GM23248 (cell line): ENCODE data around the gene XG. TPM values are rescaled to one million over a fixed set of nuclear protein-coding genes. Genes with fewer than 3 reads are reported as not detected.

ENCODE experiments used
- DNase-seq: peaks from one replicate; pipeline ENCODE4 v3.0.0-alpha.2; 2015
- H2AFZ ChIP-seq: fragments of 200-600 bp; sonication (generic); 2 replicates; pipeline ENCODE4 v1.6.1; 2016; ENCODE audit warnings: antibody characterized with exemption
- H3F3A ChIP-seq: fragments of 200-600 bp; sonication (generic); 2 replicates; pipeline ENCODE4 v1.6.1; 2016; ENCODE audit warnings: mild to moderate bottlenecking, antibody characterized with exemption, mixed run types; ENCODE audit not compliant: insufficient read depth
- H3K27ac ChIP-seq: fragments of 200-600 bp; sonication (generic); 2 replicates; pipeline ENCODE4 v1.5.1; 2016; ENCODE audit warnings: mild to moderate bottlenecking
- H3K27me3 ChIP-seq: fragments of 200-600 bp; sonication (generic); replicated peaks from 2 replicates; pipeline ENCODE4 v1.6.1; 2016; ENCODE audit warnings: mild to moderate bottlenecking; ENCODE audit not compliant: insufficient read depth
- H3K36me3 ChIP-seq: fragments of 200-600 bp; sonication (generic); 2 replicates; pipeline ENCODE4 v1.6.1; 2016; ENCODE audit warnings: low read depth, mild to moderate bottlenecking
- H3K4me1 ChIP-seq: fragments of 200-600 bp; sonication (generic); 2 replicates; pipeline ENCODE4 v1.6.1; 2016; ENCODE audit warnings: mild to moderate bottlenecking; ENCODE audit not compliant: insufficient read depth
- H3K4me2 ChIP-seq: fragments of 200-600 bp; sonication (generic); one replicate; pipeline ENCODE4 v1.6.1; 2016; ENCODE audit warnings: mild to moderate bottlenecking; ENCODE audit not compliant: unreplicated experiment
- H3K4me3 ChIP-seq: fragments of 200-600 bp; sonication (generic); 2 replicates; pipeline ENCODE4 v1.5.1; 2016; ENCODE audit warnings: mild to moderate bottlenecking
- H3K79me2 ChIP-seq: fragments of 200-600 bp; sonication (generic); 2 replicates; pipeline ENCODE4 v1.6.1; 2016; ENCODE audit warnings: mild to moderate bottlenecking; ENCODE audit not compliant: insufficient read depth
- H3K9ac ChIP-seq: fragments of 200-600 bp; sonication (generic); 2 replicates; pipeline ENCODE4 v1.6.1; 2016; ENCODE audit warnings: mild to moderate bottlenecking
- H3K9me2 ChIP-seq: fragments of 200-600 bp; sonication (generic); 2 replicates; pipeline ENCODE4 v1.6.1; 2016; ENCODE audit warnings: mixed run types, mild to moderate bottlenecking, moderate library complexity; ENCODE audit not compliant: insufficient read depth
- H3K9me3 ChIP-seq: fragments of 200-600 bp; sonication (generic); one replicate; pipeline ENCODE4 v1.6.1; 2017; ENCODE audit warnings: low read depth
- H4K20me1 ChIP-seq: fragments of 200-600 bp; sonication (generic); 2 replicates; pipeline ENCODE4 v1.6.0; 2016; ENCODE audit not compliant: insufficient read depth
- EZH2 ChIP-seq: fragments of 200-600 bp; sonication (generic); IDR thresholded peaks from 2 replicates; pipeline ENCODE4 v1.6.1; 2018; ENCODE audit warnings: antibody characterized with exemption, mild to moderate bottlenecking; ENCODE audit not compliant: insufficient read depth, poor library complexity, severe bottlenecking
- EZH2phosphoT487 ChIP-seq: fragments of 200-600 bp; sonication (generic); IDR thresholded peaks from 2 replicates; pipeline ENCODE4 v1.6.1; 2018; ENCODE audit warnings: antibody characterized with exemption, moderate library complexity, mild to moderate bottlenecking, low read depth; ENCODE audit not compliant: insufficient read depth
- WGBS, 2 experiments: methylation state at CpG; one replicate each; pipeline ENCODE4 v1.1.6; 2015 to 2017; ENCODE audit warnings: low lambda C conversion rate in 2 of 2, low coverage in 1 of 2; ENCODE audit errors: missing lambda C conversion rate in 2 of 2; 5-methylcytosine and 5-hydroxymethylcytosine counted together
- in situ Hi-C: fragments of 300-500 bp; cut with MboI; formaldehyde crosslinking; loops from 2 replicates; pipeline ENCODE4 v1.15.0; 2020
- polyA plus RNA-seq: library from polyadenylated mRNA; unstranded; fragments of >200 nt; fragmentation: Nextera tagmentation; extraction: Ambion mirVana; gene quantifications from 2 replicates; pipeline ENCODE4 v1.2.1, GENCODE V29; 2016
- total RNA-seq: library from RNA; depleted of rRNA; stranded (reverse); fragments of >200 nt; shearing (Covaris generic); gene quantifications from 2 replicates; pipeline ENCODE4 v1.2.3, GENCODE V29; 2014

Gene XG
- total and polyA plus RNA-seq, 2 experiments from 2014 or later, result 21.4 to 48.4 TPM

- H3K27ac ChIP-seq, result no peak overlapping the region
- no peak overlapping the region for H2AFZ ChIP-seq
- H4K20me1 ChIP-seq, result no peaks in the 10 kb centered on the region
- in situ Hi-C loops, result loop anchor here (10.0 kb wide), 1 partner anchor 184 kb away; no protein-coding TSS in a partner anchor
- no peaks in the 10 kb centered on the region for H3K4me1 ChIP-seq
- H3K4me3 ChIP-seq, result peak overlapping the region; percentile 42; the same call in 1 of the 2 replicates
- no peaks in the 10 kb centered on the region for H3F3A ChIP-seq
- no peak for DNase-seq
- no peaks in the 10 kb centered on the region for H3K79me2 ChIP-seq
- 3% methylated on average over 15 of the region's 44 CpGs; no CpG with 5 or more reads in 1 of the 2 experiments for WGBS, 2 experiments
- no peak overlapping the region for H3K9ac ChIP-seq
- no peaks in the 10 kb centered on the region for H3K27me3 ChIP-seq
- H3K9me3 ChIP-seq, result no peaks in the 10 kb centered on the region
- H3K36me3 ChIP-seq, result no peaks in the 10 kb centered on the region
- H3K9me2 ChIP-seq, result no peaks in the 10 kb centered on the region
- TF ChIP-seq EZH2 (no peak), EZH2phosphoT487 (no peak)
- no peak overlapping the region for H3K4me2 ChIP-seq
Measured at GRCh38 chrX:2828959-2829411, 77.1 kb downstream of the XG start.

- in situ Hi-C loops, result loop anchor here (10.0 kb wide), 1 partner anchor 185 kb away; no protein-coding TSS in a partner anchor
- H3F3A ChIP-seq, result no peaks in the 10 kb centered on the region
- H4K20me1 ChIP-seq, result no peaks in the 10 kb centered on the region
- H3K79me2 ChIP-seq, result no peaks in the 10 kb centered on the region
- H3K36me3 ChIP-seq, result no peaks in the 10 kb centered on the region
- H3K9ac ChIP-seq, result no peak overlapping the region
- no peak overlapping the region for H3K4me3 ChIP-seq
- H3K4me1 ChIP-seq, result no peaks in the 10 kb centered on the region
- TF ChIP-seq EZH2phosphoT487, result no peak
- no peak for TF ChIP-seq EZH2
- no peak overlapping the region for H3K27ac ChIP-seq
- 22% methylated on average over 59 of the region's 62 CpGs; no CpG with 5 or more reads in 1 of the 2 experiments for WGBS, 2 experiments
- H3K9me3 ChIP-seq, result no peaks in the 10 kb centered on the region
- H3K4me2 ChIP-seq, result no peak overlapping the region
- H2AFZ ChIP-seq, result no peak overlapping the region
- H3K27me3 ChIP-seq, result no peaks in the 10 kb centered on the region
- no peaks in the 10 kb centered on the region for H3K9me2 ChIP-seq
- no peak for DNase-seq
Measured at GRCh38 chrX:2829469-2830246, 77.8 kb downstream of the XG start.

- 73 to 74% methylated on average over 14 of the region's 14 CpGs for WGBS, 2 experiments
- in situ Hi-C loops, result no loop called here
- Histone ChIP-seq H3K4me2 (no peak overlapping the region), H3F3A (no peaks in the 10 kb centered on the region), H3K4me1 (no peaks in the 10 kb centered on the region), H3K4me3 (no peak overlapping the region), H3K9me3 (no peaks in the 10 kb centered on the region), H3K36me3 (no peaks in the 10 kb centered on the region), H3K9ac (no peak overlapping the region), H3K79me2 (no peaks in the 10 kb centered on the region), H2AFZ (no peak overlapping the region), H4K20me1 (no peaks in the 10 kb centered on the region), H3K9me2 (no peaks in the 10 kb centered on the region), H3K27ac (no peak overlapping the region), H3K27me3 (no peaks in the 10 kb centered on the region)
- no peak for DNase-seq
- TF ChIP-seq EZH2 (no peak), EZH2phosphoT487 (no peak)
Measured at GRCh38 chrX:2831471-2832228, 79.8 kb downstream of the XG start.

GRCh38 chrX:2837961-2838360 lies 86.1 kb downstream of the XG start:
- Histone ChIP-seq H3K79me2 (no peaks in the 10 kb centered on the region), H2AFZ (no peak overlapping the region), H3K9me2 (no peaks in the 10 kb centered on the region), H3K4me3 (no peak overlapping the region), H3K9ac (no peak overlapping the region), H3K4me1 (no peaks in the 10 kb centered on the region), H3K27me3 (no peaks in the 10 kb centered on the region), H3K4me2 (no peak overlapping the region), H3K27ac (no peak overlapping the region), H4K20me1 (no peaks in the 10 kb centered on the region), H3F3A (no peaks in the 10 kb centered on the region), H3K9me3 (no peaks in the 10 kb centered on the region), H3K36me3 (no peaks in the 10 kb centered on the region)
- TF ChIP-seq EZH2phosphoT487 (no peak), EZH2 (no peak)
- in situ Hi-C loops, result no loop called here
- DNase-seq, result no peak
- WGBS, 2 experiments, result 48 to 51% methylated on average over 2 of the region's 2 CpGs
